Measurements from ENCODE around the gene PBX1. TPM values are rescaled to one million over a fixed set of nuclear protein-coding genes. Genes with fewer than 3 reads are reported as not detected.
A peak's percentile ranks its signal among the peaks of the same experiment; 100 is the strongest.

PBX1 gene
- total and polyA plus RNA-seq, 2 experiments from 2014 or later, result 40.0 to 104 TPM

DNA sequence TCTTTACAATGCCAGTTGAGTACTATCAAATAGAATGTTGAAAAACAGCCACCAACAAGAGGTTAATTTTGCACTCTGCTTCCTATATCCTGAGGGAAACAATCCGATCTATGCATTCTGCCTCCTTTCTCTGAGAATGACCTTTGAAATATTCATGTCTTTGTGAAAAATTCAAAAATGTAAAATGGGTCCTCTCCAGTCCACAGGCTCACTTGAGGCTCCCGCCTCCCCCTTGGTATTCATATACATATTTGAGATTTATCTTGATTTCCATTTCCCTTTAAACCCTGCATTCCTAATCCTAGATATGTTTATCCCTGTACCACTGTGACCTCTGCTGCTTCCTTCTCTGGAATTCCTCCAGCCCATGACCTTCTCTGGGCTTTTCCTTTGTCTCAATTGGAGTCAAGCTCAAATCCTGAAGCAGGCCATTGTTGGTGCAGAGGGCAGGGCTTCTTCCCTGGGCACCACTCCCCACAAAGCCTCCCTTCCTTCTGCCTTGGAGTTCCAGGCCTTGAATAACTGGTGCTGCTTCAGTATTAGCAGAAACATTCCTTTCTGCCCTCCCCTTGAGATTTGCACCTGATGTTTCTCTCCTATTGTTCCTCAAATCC, 296.8 kb downstream of the PBX1 start:
- H3K4me2 ChIP-seq, result no peak overlapping the region; the same call in 1 of the 2 replicates
- H3K27me3 ChIP-seq (ENCODE audit: insufficient read depth), result no peaks in the 10 kb centered on the region
- Mint-ChIP-seq H3K4me1 (peaks cover 20% of the 10 kb centered on the region; the same call in 2 of the 3 replicates), H3K4me3 (no peak overlapping the region), H3K27ac (peak overlapping the region; percentile 76), H3K27me3 (ENCODE audit: insufficient read depth, low read depth, poor library complexity) (peaks cover 8% of the 10 kb centered on the region), H3K36me3 (ENCODE audit: low read depth) (no peaks in the 10 kb centered on the region), H3K9me3 (no peaks in the 10 kb centered on the region)
- TF ChIP-seq NANOG (IDR thresholded peaks at IDR 0.05; ENCODE audit: borderline replicate concordance) (no peak), ZNF114 (CRISPR knock-in tag; IDR thresholded peaks at IDR 0.05) (no peak), EZH2phosphoT487 (IDR thresholded peaks at IDR 0.05; ENCODE audit: unreplicated experiment) (no peak), CREB1 (CRISPR knock-in tag; IDR thresholded peaks at IDR 0.05; ENCODE audit: low read depth) (no peak), STAT1 (IDR thresholded peaks at IDR 0.05; ENCODE audit: unreplicated experiment) (no peak), JUNB (IDR thresholded peaks at IDR 0.05; ENCODE audit: unreplicated experiment) (no peak), ZNF331 (CRISPR knock-in tag; IDR thresholded peaks at IDR 0.05; ENCODE audit: low read depth) (no peak), POLR2AphosphoS5 (IDR thresholded peaks at IDR 0.05; ENCODE audit: low read depth) (no peak), EZH2 (IDR thresholded peaks at IDR 0.05; ENCODE audit: low read depth, unreplicated experiment) (no peak)
- TF ChIP-seq, protein P1, sequence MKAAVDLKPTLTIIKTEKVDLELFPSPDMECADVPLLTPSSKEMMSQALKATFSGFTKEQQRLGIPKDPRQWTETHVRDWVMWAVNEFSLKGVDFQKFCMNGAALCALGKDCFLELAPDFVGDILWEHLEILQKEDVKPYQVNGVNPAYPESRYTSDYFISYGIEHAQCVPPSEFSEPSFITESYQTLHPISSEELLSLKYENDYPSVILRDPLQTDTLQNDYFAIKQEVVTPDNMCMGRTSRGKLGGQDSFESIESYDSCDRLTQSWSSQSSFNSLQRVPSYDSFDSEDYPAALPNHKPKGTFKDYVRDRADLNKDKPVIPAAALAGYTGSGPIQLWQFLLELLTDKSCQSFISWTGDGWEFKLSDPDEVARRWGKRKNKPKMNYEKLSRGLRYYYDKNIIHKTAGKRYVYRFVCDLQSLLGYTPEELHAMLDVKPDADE (IDR thresholded peaks at IDR 0.05), result no peak
- TF ChIP-seq, protein P2, sequence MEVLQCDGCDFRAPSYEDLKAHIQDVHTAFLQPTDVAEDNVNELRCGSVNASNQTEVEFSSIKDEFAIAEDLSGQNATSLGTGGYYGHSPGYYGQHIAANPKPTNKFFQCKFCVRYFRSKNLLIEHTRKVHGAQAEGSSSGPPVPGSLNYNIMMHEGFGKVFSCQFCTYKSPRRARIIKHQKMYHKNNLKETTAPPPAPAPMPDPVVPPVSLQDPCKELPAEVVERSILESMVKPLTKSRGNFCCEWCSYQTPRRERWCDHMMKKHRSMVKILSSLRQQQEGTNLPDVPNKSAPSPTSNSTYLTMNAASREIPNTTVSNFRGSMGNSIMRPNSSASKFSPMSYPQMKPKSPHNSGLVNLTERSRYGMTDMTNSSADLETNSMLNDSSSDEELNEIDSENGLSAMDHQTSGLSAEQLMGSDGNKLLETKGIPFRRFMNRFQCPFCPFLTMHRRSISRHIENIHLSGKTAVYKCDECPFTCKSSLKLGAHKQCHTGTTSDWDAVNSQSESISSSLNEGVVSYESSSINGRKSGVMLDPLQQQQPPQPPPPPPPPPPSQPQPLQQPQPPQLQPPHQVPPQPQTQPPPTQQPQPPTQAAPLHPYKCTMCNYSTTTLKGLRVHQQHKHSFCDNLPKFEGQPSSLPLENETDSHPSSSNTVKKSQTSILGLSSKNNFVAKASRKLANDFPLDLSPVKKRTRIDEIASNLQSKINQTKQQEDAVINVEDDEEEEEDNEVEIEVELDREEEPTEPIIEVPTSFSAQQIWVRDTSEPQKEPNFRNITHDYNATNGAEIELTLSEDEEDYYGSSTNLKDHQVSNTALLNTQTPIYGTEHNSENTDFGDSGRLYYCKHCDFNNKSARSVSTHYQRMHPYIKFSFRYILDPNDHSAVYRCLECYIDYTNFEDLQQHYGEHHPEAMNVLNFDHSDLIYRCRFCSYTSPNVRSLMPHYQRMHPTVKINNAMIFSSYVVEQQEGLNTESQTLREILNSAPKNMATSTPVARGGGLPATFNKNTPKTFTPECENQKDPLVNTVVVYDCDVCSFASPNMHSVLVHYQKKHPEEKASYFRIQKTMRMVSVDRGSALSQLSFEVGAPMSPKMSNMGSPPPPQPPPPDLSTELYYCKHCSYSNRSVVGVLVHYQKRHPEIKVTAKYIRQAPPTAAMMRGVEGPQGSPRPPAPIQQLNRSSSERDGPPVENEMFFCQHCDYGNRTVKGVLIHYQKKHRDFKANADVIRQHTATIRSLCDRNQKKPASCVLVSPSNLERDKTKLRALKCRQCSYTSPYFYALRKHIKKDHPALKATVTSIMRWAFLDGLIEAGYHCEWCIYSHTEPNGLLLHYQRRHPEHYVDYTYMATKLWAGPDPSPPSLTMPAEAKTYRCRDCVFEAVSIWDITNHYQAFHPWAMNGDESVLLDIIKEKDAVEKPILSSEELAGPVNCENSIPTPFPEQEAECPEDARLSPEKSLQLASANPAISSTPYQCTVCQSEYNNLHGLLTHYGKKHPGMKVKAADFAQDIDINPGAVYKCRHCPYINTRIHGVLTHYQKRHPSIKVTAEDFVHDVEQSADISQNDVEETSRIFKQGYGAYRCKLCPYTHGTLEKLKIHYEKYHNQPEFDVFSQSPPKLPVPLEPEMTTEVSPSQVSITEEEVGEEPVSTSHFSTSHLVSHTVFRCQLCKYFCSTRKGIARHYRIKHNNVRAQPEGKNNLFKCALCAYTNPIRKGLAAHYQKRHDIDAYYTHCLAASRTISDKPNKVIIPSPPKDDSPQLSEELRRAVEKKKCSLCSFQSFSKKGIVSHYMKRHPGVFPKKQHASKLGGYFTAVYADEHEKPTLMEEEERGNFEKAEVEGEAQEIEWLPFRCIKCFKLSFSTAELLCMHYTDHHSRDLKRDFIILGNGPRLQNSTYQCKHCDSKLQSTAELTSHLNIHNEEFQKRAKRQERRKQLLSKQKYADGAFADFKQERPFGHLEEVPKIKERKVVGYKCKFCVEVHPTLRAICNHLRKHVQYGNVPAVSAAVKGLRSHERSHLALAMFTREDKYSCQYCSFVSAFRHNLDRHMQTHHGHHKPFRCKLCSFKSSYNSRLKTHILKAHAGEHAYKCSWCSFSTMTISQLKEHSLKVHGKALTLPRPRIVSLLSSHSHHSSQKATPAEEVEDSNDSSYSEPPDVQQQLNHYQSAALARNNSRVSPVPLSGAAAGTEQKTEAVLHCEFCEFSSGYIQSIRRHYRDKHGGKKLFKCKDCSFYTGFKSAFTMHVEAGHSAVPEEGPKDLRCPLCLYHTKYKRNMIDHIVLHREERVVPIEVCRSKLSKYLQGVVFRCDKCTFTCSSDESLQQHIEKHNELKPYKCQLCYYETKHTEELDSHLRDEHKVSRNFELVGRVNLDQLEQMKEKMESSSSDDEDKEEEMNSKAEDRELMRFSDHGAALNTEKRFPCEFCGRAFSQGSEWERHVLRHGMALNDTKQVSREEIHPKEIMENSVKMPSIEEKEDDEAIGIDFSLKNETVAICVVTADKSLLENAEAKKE (CRISPR knock-in tag; IDR thresholded peaks at IDR 0.05), result no peak
- TF ChIP-seq, protein P3, sequence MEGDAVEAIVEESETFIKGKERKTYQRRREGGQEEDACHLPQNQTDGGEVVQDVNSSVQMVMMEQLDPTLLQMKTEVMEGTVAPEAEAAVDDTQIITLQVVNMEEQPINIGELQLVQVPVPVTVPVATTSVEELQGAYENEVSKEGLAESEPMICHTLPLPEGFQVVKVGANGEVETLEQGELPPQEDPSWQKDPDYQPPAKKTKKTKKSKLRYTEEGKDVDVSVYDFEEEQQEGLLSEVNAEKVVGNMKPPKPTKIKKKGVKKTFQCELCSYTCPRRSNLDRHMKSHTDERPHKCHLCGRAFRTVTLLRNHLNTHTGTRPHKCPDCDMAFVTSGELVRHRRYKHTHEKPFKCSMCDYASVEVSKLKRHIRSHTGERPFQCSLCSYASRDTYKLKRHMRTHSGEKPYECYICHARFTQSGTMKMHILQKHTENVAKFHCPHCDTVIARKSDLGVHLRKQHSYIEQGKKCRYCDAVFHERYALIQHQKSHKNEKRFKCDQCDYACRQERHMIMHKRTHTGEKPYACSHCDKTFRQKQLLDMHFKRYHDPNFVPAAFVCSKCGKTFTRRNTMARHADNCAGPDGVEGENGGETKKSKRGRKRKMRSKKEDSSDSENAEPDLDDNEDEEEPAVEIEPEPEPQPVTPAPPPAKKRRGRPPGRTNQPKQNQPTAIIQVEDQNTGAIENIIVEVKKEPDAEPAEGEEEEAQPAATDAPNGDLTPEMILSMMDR (conservative IDR thresholded peaks at IDR 0.05; ENCODE audit: low read depth in 2 of 2), result no peak
- TF ChIP-seq, protein P4, sequence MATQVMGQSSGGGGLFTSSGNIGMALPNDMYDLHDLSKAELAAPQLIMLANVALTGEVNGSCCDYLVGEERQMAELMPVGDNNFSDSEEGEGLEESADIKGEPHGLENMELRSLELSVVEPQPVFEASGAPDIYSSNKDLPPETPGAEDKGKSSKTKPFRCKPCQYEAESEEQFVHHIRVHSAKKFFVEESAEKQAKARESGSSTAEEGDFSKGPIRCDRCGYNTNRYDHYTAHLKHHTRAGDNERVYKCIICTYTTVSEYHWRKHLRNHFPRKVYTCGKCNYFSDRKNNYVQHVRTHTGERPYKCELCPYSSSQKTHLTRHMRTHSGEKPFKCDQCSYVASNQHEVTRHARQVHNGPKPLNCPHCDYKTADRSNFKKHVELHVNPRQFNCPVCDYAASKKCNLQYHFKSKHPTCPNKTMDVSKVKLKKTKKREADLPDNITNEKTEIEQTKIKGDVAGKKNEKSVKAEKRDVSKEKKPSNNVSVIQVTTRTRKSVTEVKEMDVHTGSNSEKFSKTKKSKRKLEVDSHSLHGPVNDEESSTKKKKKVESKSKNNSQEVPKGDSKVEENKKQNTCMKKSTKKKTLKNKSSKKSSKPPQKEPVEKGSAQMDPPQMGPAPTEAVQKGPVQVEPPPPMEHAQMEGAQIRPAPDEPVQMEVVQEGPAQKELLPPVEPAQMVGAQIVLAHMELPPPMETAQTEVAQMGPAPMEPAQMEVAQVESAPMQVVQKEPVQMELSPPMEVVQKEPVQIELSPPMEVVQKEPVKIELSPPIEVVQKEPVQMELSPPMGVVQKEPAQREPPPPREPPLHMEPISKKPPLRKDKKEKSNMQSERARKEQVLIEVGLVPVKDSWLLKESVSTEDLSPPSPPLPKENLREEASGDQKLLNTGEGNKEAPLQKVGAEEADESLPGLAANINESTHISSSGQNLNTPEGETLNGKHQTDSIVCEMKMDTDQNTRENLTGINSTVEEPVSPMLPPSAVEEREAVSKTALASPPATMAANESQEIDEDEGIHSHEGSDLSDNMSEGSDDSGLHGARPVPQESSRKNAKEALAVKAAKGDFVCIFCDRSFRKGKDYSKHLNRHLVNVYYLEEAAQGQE (IDR thresholded peaks at IDR 0.05; ENCODE audit: unreplicated experiment), result no peak
- no peaks in the 10 kb centered on the region for H3F3A ChIP-seq (replicated peaks; ENCODE audit: low read depth)
- H3K79me2 ChIP-seq (replicated peaks; ENCODE audit: insufficient read depth), result no peaks in the 10 kb centered on the region
- DNase-seq (ENCODE audit: low spot score) (no peak), ATAC-seq (peak; percentile 55)
- peaks cover 4% of the 10 kb centered on the region; the same call in 1 of the 2 replicates for H4K20me1 ChIP-seq (replicated peaks; ENCODE audit: insufficient read depth)
- H3K27ac ChIP-seq (ENCODE audit: low read depth), result 0 out of 2 replicates have a peak overlapping the region, but pooled peaks have one; percentile 28
- H3K36me3 ChIP-seq (ENCODE audit: insufficient read depth), result no peaks in the 10 kb centered on the region
- no peak overlapping the region for H2AFZ ChIP-seq
- 0 out of 2 replicates have a peak, but pooled peaks cover 9% of the 10 kb centered on the region for H3K4me1 ChIP-seq (ENCODE audit: insufficient read depth)
- peaks cover 11% of the 10 kb centered on the region; the same call in 1 of the 2 replicates for H3K9me2 ChIP-seq (ENCODE audit: insufficient read depth)
- H3K4me3 ChIP-seq, result no peak overlapping the region

Data from GM23338 (cell line).